Testis (tissue), 2 donors: ENCODE measurements around the gene RASA3.

ENCODE experiments used
- CTCF ChIP-seq, 3 experiments: fragments of 450-650 bp in 2 of 3; fragments of 200-600 bp in 1 of 3; sonication (generic) in 1 of 3; IDR thresholded peaks; one replicate each; pipeline ENCODE4 v1.5.1; 2016 to 2019; ENCODE audit warnings: antibody characterized with exemption in 3 of 3, mild to moderate bottlenecking in 2 of 3, moderate library complexity in 1 of 3
- POLR2A ChIP-seq: fragments of 450-650 bp; IDR thresholded peaks from one replicate; pipeline ENCODE4 v1.6.1; 2017; ENCODE audit warnings: antibody characterized with exemption, mild to moderate bottlenecking, moderate library complexity

GRCh38 chr13:113955691-113956090, 176.7 kb downstream of the RASA3 start:
- no peak for TF ChIP-seq CTCF (IDR thresholded peaks at IDR 0.05)
- TF ChIP-seq POLR2A, result no peak
